HT1080 (cell line): ENCODE data around the gene GALNT17. TPM values are rescaled to one million over a fixed set of nuclear protein-coding genes. Genes with fewer than 3 reads are reported as not detected.
"Not testable (repeated sequence)": the region's sequence is repeated elsewhere in the genome, so short reads cannot be mapped to it uniquely, and the experiment has no call there.

Source experiments
- DNase-seq: peaks from one replicate; pipeline ENCODE4 v3.0.0-alpha.2; 2015; ENCODE audit warnings: low read depth
- total RNA-seq: library from RNA; depleted of rRNA; stranded (reverse); fragments of >200 nt; shearing (Covaris generic); gene quantifications from 2 replicates; pipeline ENCODE4 v1.2.3, GENCODE V29; 2014

Gene GALNT17
- total RNA-seq, 1 experiment from 2014 or later, result not detected

- DNase-seq, result no peak
These were observed 484.3 kb downstream of the GALNT17 start for GRCh38 chr7:71616217-71616616.

- no peak for DNase-seq
These were observed 486.3 kb downstream of the GALNT17 start for GRCh38 chr7:71618278-71618677.

GRCh38 chr7:71625545-71625944 lies 493.6 kb downstream of the GALNT17 start:
- no peak for DNase-seq

GRCh38 chr7:71626206-71626605 lies 494.3 kb downstream of the GALNT17 start:
- peak; percentile 57 for DNase-seq

GRCh38 chr7:71627651-71628050 lies 495.7 kb downstream of the GALNT17 start:
- DNase-seq, result no peak

GRCh38 chr7:71630516-71630915 lies 498.6 kb downstream of the GALNT17 start:
- DNase-seq, result no peak

GRCh38 chr7:71633551-71634008 lies 501.6 kb downstream of the GALNT17 start:
- peak; percentile 96 for DNase-seq

GRCh38 chr7:71635849-71636248 lies 503.9 kb downstream of the GALNT17 start:
- DNase-seq, result not testable (repeated sequence)

- DNase-seq, result no peak
These were observed 504.4 kb downstream of the GALNT17 start for GRCh38 chr7:71636329-71636728.

- peak; percentile 60 for DNase-seq
These were observed 505.6 kb downstream of the GALNT17 start for GRCh38 chr7:71637578-71637977.

GRCh38 chr7:71638108-71638507 lies 506.2 kb downstream of the GALNT17 start:
- DNase-seq, result no peak

GRCh38 chr7:71639382-71640085 lies 507.6 kb downstream of the GALNT17 start:
- DNase-seq, result no peak

- not testable (repeated sequence) for DNase-seq
These were observed 511.1 kb downstream of the GALNT17 start for GRCh38 chr7:71643031-71643430.

- no peak for DNase-seq
These were observed 513.9 kb downstream of the GALNT17 start for GRCh38 chr7:71645836-71646235.

GRCh38 chr7:71649812-71650211 lies 517.9 kb downstream of the GALNT17 start:
- no peak for DNase-seq

GRCh38 chr7:71650653-71651337 lies 518.9 kb downstream of the GALNT17 start:
- no peak for DNase-seq

GRCh38 chr7:71652510-71652909 lies 520.6 kb downstream of the GALNT17 start:
- DNase-seq, result no peak

- no peak for DNase-seq
These were observed 525.4 kb downstream of the GALNT17 start for GRCh38 chr7:71657386-71657785.

- DNase-seq, result no peak
These were observed 527.7 kb downstream of the GALNT17 start for GRCh38 chr7:71659622-71660021.

- DNase-seq, result no peak
These were observed 529.8 kb downstream of the GALNT17 start for GRCh38 chr7:71661671-71662224.

GRCh38 chr7:71665716-71666115 lies 533.8 kb downstream of the GALNT17 start:
- no peak for DNase-seq

- DNase-seq, result no peak
These were observed 536.6 kb downstream of the GALNT17 start for GRCh38 chr7:71668572-71668971.

GRCh38 chr7:71679480-71679879 lies 547.5 kb downstream of the GALNT17 start:
- no peak for DNase-seq
